A549 (cell line): Measurements from ENCODE around the gene AUTS2.

ENCODE experiments used
- CHD2 ChIP-seq: fragments of 150-350 bp; IDR thresholded peaks from 2 replicates; pipeline ENCODE4 v1.6.1; 2014; ENCODE audit warnings: low read length; ENCODE audit not compliant: partially characterized antibody
- JUN ChIP-seq, 2 experiments: fragments of >200 bp; sonication (Bioruptor Twin); formaldehyde crosslinking; IDR thresholded peaks; 2 replicates in 1 of 2; 3 replicates in 1 of 2; pipeline ENCODE4 v1.6.1; 2016 to 2017
- RAD21 ChIP-seq, 2 experiments: fragments of >200 bp in 1 of 2; sonication (Bioruptor Twin) in 1 of 2; formaldehyde crosslinking in 1 of 2; IDR thresholded peaks in 1 of 2; conservative IDR thresholded peaks in 1 of 2; 2 replicates in 1 of 2; 3 replicates in 1 of 2; pipeline ENCODE4 v1.6.1; 2012 to 2018; ENCODE audit warnings: inconsistent platforms in 1 of 2
- ZFP36 ChIP-seq: fragments of 450-650 bp; IDR thresholded peaks from 2 replicates; pipeline ENCODE4 v1.6.1; 2014; ENCODE audit warnings: borderline replicate concordance; ENCODE audit not compliant: partially characterized antibody
- TF ChIP-seq, protein P1 (sequence below): fragments of >200 bp; sonication (Bioruptor Twin); formaldehyde crosslinking; IDR thresholded peaks from 3 replicates; pipeline ENCODE4 v1.5.1; 2016

DNA sequence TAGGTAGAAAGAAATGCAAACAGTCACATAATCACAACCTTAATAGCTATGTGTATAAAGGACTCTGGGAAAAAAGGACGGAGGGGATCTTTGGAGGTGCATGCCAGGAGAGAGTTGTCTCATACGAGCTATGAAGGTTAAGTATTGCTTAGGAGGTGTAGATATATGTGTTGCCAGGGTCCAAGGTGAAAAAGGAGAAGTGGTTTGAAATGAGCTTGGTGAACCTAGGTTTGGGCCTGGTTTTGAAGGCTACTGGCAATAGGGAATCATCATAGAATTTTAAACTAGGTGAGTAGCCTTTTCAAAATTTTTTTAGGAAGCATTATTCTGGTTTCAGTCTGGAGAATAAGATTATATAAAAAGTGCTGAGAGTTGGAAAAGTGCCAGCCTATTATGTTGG lies 336.8 kb downstream of the AUTS2 start:
- TF ChIP-seq ZFP36 (no peak), CHD2 (no peak), JUN (IDR thresholded peaks at IDR 0.05) (no peak), RAD21 (conservative IDR thresholded peaks at IDR 0.05 in 1 of 2, IDR thresholded peaks at IDR 0.05 in 1 of 2) (no peak)
- TF ChIP-seq, protein P1, sequence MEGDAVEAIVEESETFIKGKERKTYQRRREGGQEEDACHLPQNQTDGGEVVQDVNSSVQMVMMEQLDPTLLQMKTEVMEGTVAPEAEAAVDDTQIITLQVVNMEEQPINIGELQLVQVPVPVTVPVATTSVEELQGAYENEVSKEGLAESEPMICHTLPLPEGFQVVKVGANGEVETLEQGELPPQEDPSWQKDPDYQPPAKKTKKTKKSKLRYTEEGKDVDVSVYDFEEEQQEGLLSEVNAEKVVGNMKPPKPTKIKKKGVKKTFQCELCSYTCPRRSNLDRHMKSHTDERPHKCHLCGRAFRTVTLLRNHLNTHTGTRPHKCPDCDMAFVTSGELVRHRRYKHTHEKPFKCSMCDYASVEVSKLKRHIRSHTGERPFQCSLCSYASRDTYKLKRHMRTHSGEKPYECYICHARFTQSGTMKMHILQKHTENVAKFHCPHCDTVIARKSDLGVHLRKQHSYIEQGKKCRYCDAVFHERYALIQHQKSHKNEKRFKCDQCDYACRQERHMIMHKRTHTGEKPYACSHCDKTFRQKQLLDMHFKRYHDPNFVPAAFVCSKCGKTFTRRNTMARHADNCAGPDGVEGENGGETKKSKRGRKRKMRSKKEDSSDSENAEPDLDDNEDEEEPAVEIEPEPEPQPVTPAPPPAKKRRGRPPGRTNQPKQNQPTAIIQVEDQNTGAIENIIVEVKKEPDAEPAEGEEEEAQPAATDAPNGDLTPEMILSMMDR, result no peak
